ENCODE measurements around the gene PUM2. TPM values are rescaled to one million over a fixed set of nuclear protein-coding genes. Genes with fewer than 3 reads are reported as not detected.

PUM2 gene
- total RNA-seq, 1 donor from 2014 or later = 110 TPM

DNA sequence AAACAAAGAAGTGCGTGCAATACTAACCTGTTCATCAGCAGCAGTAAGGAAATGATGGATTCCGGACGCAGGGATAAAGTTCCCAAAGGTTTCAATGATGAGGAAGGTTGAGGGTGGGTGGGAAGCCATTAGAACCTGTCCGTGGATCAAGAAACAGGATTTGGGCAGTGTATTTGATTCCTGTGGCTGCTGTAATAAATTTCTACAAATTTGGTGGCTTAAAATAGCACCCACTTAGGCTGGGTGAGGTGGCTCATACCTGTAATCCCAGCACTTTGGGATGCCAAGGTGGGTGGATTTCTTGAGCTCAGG lies 120.6 kb downstream of the PUM2 start:
- no peak for DNase-seq

DNA sequence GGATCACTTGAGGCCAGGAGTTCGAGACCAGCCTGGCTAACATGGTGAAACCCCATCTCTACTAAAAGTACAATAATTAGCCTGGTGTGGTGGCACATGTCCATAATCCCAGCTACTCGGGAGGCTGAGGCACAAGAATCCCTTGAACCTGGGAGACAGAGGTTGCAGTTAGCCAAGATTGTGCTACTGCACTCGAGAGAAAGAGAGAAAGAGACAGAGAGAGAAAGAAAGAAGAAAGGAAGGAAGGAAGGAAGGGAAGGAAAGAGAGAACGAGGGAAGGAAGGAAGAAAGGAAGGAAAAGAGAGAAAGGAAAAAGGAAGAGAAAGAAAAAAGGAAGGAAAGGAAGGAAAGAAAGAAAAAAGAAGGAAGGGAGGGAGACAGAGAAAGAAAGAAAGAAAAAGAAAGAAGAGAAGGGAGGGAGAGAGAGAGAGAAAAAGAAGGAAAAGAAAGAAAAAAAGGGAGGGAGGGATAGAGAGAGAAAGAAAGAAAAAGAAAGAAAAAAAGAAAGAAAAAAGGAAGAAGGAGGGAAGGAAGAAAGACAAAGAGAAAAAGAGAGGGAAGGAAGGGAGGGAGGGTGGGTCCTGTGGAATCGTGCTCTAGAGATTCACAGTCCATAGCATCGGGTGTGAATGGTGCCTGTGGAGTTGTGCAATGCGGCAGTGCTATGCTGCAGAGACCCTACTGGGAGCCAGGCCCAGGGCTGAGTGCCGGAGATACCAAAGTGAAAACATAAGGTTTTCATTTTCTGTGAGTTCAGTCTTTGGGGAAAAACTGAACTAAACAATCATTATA lies 121.1 kb downstream of the PUM2 start:
- DNase-seq = peak; percentile 48

DNA sequence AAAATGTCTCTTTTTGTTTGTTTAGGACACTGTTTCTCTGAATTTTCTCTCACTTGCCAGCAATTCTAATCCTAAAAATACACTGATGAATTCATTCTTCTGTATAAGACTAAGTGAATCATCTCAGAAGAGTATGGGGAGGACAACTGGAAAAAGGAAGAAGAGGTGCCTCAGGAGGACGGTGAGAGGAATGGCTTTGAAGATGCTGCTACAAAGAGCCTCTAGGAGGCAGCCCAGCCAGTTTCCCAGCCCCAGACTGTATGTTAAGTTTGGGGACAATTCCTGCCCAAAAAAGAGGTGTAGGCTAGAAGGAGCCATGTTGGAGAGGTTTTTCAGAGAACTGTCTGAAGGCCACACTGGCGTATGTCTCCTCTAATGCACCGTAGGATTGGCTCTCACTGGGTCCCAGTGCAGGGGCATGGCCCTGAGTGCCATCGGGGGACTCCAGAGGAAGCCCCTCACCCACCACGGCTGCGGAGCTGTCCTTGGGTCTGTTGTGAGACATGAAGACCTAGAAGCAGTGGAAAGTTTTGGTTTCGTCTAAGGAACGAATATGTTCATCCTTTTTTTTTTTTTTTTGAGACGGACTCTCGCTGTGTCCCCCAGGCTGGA lies 122.6 kb downstream of the PUM2 start:
- DNase-seq = no peak

DNA sequence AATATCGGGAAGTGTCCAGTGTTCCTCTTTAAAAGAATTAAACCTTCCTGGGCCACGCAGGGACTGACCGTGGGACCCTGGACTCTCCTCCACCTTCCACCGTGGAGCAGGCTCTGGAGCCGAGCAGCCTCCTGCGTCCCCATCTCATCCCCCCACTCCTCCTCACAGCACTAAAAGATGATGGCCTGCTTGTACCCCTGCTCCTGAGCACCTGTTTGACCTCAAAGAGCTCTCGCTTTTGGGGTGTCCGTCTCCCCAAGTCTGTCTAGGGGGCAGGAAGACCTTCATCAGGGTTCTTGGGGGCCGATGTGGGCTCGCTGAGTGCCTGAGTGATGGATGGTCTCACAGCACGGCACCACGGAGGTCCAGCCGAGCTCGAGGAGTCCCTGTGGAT lies 124.5 kb downstream of the PUM2 start:
- DNase-seq = no peak

DNA sequence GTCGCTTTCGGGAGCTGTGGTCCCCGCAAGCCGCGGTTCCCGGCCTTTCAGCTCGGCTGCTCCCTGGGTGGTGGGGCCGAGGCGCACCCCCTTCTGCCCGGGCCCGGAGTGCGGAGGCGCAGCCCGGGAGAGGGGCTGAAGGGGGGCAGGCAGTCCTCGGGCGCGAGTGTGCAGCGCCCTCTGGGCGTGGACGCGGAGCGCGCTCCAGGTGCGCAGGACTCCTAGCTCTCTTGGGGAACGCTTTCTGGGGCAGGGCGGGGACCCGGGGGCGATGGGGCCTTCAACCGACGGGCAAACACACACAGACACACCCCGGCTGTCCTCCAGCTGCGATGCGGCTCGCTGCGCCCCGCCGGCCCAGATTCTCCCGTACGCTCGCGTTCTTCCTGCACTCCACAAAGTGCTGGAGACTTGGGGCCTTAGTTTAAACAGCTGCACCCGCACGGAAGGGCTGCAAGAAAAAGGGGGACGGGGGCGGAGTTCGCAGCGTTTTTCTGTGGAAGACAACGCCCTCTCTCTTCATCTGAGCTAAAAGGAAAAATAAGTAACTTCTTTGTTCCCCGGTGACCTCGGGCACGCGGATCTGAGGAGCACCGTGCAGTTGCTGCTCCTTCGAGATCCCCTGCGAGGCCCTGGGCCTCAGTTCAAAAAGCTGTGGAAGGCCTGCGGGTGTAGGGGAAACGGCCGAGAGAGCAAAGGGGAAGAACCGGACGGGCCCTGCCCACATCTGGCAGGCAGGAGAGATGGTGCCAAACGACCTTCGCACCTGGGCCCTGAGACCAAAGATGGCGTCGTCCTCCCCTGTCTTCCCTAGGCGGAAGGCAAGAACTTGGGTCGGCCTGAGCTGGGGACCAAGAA lies 125.1 kb downstream of the PUM2 start:
- DNase-seq = peak; percentile 87

DNA sequence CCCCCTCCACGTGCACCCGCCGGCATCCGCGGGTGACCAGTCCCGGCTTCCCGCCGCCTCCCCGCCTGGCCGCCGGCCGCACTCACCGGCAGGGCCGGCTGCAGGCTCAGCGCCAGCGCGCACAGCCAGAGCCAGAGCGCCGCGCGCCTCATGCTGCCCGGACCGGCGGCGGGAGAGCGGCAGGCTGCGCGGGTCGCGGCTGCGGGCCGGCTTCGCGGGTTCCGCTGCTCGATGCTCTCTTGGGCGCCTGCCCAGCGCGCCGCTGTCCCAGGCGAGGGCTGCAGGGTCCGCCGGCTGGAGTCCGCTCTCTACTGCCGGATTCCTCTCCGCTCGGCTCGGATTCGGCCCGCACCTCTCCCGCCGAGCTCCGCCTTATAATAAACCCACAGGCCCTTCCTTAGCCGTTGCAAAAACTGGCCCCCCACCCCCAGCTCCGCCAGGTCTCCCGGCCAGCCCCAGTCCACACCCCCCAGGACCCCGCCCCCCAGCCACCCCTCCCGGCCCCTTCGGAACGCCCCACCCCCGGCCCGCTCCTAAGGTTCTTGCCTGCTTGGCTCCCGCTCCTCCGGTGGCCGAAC lies 125.8 kb downstream of the PUM2 start, which contains the start of gene SDC1:
Gene SDC1, minus strand, starts transcription at position 415 of the 578 bp plus-strand sequence. Its CDS starts 263 bp downstream, at position 152.
- no peak for DNase-seq

DNA sequence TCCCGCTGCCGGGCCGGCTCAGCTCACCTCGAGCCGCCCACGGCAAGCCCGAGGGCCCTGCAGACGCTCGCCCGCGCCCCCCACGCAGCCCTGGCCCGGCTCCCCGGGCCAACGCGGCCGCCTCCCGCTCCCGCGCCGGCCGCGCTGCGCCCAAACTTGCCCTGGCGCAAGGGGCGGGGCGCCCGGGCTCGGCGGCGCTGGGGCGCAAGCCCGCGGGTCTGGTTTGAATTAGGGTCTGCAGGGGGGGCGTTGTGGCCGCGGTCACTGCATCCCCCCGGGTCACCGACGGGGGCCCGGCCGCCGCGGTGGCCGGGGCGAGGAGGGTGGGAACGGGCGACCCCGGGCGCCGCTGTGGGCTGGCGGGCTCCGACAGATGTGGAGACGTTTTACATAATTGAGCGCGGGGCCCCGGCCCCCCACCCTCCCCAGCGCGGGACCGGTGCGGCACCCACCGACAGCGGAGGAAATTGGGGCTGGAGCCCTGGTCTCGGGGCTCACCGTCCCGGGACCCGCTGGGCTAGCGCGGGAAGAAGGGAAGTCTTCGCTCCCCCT lies 126.4 kb downstream of the PUM2 start:
- no peak for DNase-seq

DNA sequence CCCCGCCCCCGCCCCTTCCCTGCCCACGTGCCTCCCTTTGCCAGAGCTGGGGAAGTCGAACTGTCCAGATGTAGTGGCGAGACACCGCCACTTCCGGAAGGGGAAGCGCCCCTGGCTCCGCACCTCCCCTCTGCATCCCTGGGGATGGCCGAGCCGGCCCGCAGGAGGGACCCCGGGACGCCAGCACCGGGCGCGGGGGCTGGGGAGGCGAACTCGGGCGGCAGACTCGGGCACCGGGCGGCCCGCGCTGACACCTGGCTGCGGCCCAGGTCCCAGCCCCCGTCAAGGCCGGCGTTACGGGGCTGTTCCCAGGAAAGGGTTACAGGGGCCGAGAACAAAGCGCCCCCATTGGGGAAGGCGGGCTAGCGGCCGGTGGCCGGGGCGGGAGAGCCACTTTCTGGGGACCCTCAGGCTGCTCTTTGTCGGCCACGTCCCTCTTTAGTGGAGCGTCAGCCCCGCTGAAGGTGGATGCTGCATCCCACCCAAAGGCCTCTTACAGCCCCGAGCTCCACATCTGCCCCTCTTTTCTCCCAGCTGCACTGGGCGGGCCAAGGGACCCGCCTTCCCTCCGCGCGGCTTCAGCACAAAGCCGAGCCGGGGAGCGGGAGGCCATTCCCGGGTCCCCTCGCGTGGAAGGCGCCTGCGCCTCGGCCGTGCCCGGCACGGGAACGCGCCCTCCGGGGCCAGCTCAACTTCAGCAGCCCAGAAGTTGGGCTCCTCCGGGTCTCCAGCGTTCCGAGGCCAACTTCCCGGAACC lies 127.1 kb downstream of the PUM2 start:
- DNase-seq = peak; percentile 72

DNA sequence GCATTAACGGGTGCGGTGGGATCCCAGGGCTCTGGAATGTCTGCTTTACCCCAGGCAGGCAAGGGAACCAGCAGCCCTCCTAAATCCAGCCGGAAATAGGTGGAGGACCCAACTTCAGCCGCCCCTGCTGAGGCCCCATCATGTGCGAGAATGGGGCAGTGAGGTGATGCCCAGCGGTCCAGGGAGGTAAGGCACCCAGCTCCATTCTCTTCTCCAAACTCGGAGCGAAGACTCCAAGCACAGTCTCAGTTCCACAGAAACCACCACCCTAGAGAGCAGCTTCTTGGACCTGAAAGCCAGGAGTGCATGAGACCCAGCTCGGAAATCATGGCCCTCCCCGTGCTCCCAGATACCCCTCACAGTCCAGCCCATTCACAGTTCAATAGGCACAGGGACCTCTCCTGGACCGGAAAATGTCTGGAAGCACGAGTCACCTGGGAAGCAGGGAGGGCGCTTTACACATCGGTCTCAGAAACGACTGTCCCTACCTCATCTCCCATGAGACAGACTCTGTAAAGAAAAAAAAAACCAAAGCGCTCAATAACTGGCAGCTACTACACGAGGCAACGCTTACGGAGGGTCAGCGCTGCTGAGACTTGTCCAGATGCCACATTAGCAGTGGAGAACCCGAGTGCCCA lies 127.8 kb downstream of the PUM2 start:
- no peak for DNase-seq

DNA sequence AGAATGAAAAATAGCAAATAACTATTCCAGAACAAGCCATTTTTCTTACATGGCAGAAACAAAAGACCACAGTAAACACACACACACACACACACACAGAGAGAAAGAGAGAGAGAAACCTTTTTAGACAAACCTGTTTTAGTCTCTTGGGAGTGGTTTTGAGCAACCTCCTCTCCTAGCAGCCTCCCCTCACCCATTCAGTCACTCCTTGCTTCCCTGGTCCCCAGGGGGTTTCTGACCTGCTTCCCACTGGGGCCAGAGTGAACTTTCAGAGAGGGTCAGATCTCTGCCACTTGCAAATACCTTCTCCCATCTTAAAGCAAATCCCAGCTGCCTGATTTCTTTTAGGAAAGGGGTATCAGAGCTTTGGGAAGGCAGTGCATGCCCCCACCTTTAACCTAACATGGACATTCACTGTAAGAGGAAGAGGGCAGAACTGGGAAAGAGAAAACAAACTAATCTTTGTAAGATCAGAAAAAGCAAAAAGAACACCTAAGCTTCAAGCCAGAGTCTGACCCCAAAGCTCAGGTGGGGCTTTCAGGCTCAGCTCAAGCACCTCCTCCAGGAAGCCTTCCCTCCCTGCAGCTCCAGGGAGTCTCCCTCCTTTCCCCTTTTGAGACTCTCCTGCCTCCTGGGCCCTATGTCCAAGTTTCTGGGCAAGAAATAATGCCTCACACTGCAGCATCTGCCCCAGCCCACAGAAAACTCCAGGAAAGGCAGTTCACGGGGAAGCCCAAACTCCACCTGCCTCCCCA lies 128.5 kb downstream of the PUM2 start:
- DNase-seq = peak; percentile 50

DNA sequence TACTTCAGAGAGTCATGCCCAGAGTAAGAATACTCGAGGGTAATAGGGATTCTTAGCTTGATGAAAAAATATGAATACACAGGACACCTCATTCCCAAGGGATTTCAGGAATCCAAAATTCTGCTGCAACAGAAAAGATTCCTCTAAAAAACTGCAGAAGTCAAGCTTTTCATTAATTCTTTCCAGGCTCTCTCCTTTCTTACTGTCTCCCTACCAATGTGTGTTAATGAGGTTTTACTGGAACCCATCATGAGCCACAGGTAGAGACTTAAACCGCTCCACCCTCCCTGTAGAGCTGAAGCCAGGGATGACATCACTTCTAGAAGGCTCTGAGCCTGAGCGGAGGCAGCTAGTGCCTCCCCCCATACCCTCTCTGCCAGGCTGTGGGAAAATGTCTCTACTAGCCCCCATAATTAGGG lies 129.1 kb downstream of the PUM2 start:
- DNase-seq = peak; percentile 42

DNA sequence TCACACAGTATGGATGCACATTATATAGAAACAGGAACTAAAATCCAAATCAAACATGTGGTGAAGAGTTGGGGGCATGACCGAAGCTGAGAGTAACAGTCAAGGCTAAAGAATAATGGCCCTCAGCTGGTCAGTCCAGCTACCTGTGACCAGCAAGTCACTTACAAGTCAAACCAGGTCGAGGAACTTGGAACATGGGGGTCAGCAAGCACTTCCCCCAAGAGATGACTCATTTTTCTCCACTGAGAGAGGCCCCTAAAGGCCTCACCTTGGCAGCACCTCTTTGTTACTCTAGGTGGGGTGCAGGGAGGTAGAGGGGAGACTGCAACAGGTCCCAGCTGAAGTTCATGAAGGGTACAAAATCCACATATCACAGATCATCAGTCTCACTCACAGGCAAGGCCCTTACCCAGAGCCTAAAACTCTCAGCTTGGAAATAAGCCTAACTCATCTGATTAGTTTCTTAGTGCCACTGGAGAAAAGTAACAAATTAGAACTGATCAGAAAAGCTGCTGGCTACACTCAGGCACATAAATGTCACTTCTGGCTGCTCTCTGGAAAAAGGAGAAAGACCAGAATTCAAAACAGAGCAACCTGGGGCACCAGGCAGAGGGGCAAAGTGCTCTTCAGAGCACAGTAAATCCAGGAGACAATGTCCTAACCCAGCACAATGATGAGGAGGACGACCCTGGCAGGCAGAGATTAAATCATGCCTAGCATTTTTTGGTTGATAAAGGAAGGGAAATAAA lies 129.7 kb downstream of the PUM2 start:
- no peak for DNase-seq

DNA sequence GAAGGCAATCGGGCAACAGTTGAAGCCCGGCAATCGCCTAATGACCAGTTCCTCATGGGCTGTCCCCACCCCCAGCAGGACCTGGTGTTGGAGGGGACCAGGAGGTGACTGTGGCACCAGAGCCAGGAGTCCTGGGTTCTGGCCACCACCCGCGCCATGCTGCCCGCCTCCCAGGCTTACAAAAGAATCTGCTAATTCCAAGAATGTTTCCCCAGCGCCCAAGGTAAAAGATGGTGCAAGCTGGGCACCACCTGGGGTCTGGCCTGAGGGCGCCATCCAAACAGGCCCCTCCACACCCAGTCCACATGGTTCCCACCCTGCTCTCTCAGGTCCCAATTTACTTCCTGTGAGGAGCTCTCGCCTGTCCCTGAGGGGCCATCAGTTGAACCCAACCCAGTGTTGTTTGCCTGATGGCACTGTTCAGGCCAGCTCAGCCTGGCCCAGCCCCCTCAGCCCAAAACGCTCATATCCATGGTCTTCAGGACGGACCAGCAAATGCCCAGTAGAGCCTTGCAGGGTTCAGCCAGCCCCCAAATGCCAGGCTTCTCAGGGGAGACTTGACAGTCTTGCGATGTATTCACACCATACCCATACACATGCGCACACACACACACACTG lies 130.8 kb downstream of the PUM2 start:
- DNase-seq = no peak

DNA sequence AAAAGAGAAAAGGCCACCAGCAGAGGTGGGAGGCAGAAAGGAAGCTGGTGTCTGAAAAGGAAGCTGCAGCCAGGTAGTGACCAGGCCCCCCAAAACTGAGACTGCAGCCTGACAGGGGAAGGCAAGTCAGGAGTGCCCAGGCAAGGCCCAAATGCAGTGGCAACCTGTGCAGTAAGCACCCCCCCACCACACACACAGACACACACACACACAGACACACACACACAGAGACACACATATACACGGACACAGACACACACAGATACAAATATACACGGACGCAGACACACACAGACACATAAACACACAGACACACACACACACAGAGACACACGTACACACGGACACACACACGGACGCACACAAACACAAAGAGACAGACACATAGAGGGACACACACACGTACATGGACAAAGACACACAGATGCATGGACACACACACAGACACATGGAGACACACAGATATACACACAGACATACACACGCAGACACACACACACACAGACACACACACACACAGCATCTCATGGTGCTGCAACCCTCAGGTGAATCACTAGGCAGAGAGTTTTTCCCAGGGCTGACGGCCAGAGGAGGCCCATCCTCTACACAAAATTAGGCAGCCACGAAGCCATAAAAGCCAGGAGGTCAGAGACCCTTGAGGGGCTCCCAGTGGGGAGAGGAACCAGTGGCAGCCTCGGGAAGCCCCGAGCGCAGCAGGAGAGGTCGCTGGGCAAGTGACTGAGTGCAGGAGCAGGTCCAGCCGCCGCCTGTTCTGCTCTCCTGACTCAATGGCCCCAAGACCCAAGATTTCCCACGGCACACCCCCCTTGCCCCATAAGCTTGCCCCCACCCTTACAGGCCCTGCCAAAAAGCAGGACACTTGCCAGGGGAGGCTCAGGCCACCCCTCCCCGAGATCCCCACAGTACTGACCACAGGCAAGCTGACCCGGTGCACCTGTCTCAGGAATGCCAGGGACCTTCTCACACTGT lies 132.0 kb downstream of the PUM2 start:
- no peak for DNase-seq

DNA sequence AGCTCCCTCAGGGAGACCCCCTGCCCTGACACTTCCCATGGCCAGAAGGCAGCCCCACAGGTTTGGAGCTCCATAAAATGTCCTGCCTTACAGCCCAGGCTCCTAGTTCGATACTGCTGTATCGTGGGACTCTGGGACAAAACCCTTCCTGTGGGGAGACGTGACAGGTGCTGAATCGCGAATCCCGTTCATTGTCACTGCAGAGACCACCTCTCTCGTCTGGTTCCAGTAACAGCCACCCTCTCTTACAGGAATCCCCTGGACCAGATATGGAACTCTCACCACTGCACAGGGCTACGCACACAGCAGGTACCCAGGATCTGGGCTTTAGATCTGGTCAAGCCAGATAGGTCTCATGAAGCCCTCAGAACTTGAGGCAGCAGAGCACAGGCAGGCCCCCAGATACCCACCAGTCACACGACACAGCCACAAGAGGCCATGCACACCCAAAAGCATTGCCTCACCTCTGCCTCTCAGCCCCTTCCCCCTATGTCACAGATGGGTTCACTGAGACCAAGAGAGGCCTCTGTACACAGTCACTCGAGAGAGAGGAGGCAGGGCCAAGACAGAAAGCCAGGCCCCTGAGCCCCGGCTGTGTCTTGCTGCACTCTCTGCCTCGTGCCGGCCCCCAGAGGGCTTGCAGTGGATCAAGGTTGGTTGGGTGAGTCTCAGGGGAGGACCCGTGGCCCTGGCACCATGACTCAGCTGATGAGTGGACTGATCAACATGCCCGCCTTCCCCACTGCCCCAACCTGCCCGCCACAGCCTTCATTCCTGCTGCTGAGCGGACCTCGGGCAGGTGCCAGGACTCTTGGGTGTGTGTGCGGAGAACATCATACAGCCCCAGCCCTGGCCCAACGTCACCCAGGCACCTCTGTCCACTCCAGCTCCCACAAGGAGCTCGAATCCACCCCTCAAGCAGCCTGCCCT lies 133.3 kb downstream of the PUM2 start:
- DNase-seq = no peak
